GM12878 (cell line): ENCODE data around the gene EPAS1. TPM values are rescaled to one million over a fixed set of nuclear protein-coding genes. Genes with fewer than 3 reads are reported as not detected.

ENCODE experiments used
- ATAC-seq: fragments of 200-7000 bp; cut with Tn5 transposase; 3 replicates; pipeline ENCODE4 v1.9.1; 2020; ENCODE audit warnings: mild to moderate bottlenecking, moderate library complexity
- BruUV-seq: library from RNA; stranded (reverse); fragments of 400-500 nt; replicated peaks from 2 replicates; lab custom pipeline; 2021; lab: Mats Ljungman, UMichigan
- CTCF ChIA-PET: fragments of 300-600 bp; sonication (Branson Sonifier 250); formaldehyde crosslinking; extraction: SDS; loops from one replicate; lab custom pipeline; 2021; ENCODE audit warnings: inconsistent platforms; lab: Yijun Ruan, JAX
- POLR2A ChIA-PET: fragments of 350-600 bp; formaldehyde crosslinking; extraction: SDS; loops from one replicate; lab custom pipeline; 2021; ENCODE audit warnings: inconsistent platforms; lab: Charles Lee
- RAD21 ChIA-PET: fragments of 300-600 bp; sonication (Branson Sonifier 250); formaldehyde crosslinking; loops from one replicate; lab custom pipeline; 2023; ENCODE audit warnings: antibody characterized with exemption; ENCODE audit not compliant: unreplicated experiment; lab: Charles Lee
- SMC1A ChIA-PET: fragments of 300-600 bp; sonication (Branson Sonifier 250); formaldehyde crosslinking; loops from one replicate; lab custom pipeline; 2023; ENCODE audit not compliant: unreplicated experiment, uncharacterized antibody; lab: Charles Lee
- DNase-seq: peaks from one replicate; pipeline ENCODE4 v3.0.0-alpha.2; 2011; ENCODE audit warnings: low read depth, low spot score
- FAIRE-seq: peaks from 3 replicates; lab custom pipeline; 2011; peaks lifted over from hg19 to GRCh38; lab: Jason Lieb, UNC
- H2AFZ ChIP-seq: 2 replicates; pipeline ENCODE4 v1.6.0; 2011; ENCODE audit warnings: low read depth, low read length, control low read depth; ENCODE audit not compliant: control insufficient read depth
- H3K27ac ChIP-seq: 2 replicates; pipeline ENCODE4 v1.5.1; 2011; ENCODE audit warnings: control low read depth; ENCODE audit not compliant: control insufficient read depth, insufficient read depth
- H3K27me3 ChIP-seq, 2 experiments: replicated peaks in 1 of 2; 2 replicates each; pipeline versions ENCODE4 v1.6.0 to v1.6.1; 2011; ENCODE audit warnings: low read length in 1 of 2; ENCODE audit not compliant: control insufficient read depth in 2 of 2, insufficient read depth in 2 of 2
- H3K36me3 ChIP-seq, 2 experiments: 2 replicates each; pipeline ENCODE4 v1.5.1; 2011; ENCODE audit warnings: low read length in 1 of 2; ENCODE audit not compliant: control insufficient read depth in 2 of 2, insufficient read depth in 2 of 2
- H3K4me1 ChIP-seq: 2 replicates; pipeline ENCODE4 v1.6.1; 2011; ENCODE audit warnings: mild to moderate bottlenecking, low read length, moderate library complexity, mixed read lengths; ENCODE audit not compliant: control insufficient read depth, insufficient read depth
- H3K4me2 ChIP-seq: 2 replicates; pipeline ENCODE4 v1.6.0; 2011; ENCODE audit warnings: control low read depth; ENCODE audit not compliant: control insufficient read depth, insufficient read depth
- H3K4me3 ChIP-seq: fragments of 200-600 bp; sonication (generic); 2 replicates; pipeline ENCODE4 v1.5.1; 2016
- H3K79me2 ChIP-seq: 2 replicates; pipeline ENCODE4 v1.6.0; 2011; ENCODE audit warnings: low read length; ENCODE audit not compliant: control insufficient read depth, insufficient read depth
- H3K9ac ChIP-seq: 2 replicates; pipeline ENCODE4 v1.8.0; 2011; ENCODE audit warnings: low read length, control low read depth, mixed read lengths; ENCODE audit not compliant: control insufficient read depth, insufficient read depth
- H3K9me3 ChIP-seq: replicated peaks from 3 replicates; pipeline ENCODE4 v1.5.1; 2011; ENCODE audit warnings: mild to moderate bottlenecking, low read length; ENCODE audit not compliant: control insufficient read depth, insufficient read depth
- H4K20me1 ChIP-seq: 2 replicates; pipeline ENCODE4 v1.6.0; 2011; ENCODE audit not compliant: control insufficient read depth, insufficient read depth
- BACH1 ChIP-seq: fragments of 450-650 bp; IDR thresholded peaks from 2 replicates; pipeline ENCODE4 v1.6.1; 2017; ENCODE audit warnings: mild to moderate bottlenecking, borderline replicate concordance
- BRCA1 ChIP-seq: IDR thresholded peaks from 2 replicates; pipeline ENCODE4 v1.6.1; 2011; ENCODE audit warnings: low read depth, low read length, improper control_type of control experiment
- HDGF ChIP-seq: fragments of 450-650 bp; IDR thresholded peaks from 2 replicates; pipeline ENCODE4 v1.6.1; 2016; ENCODE audit warnings: antibody characterized with exemption
- KDM1A ChIP-seq: fragments of 200-600 bp; sonication (generic); IDR thresholded peaks from 2 replicates; pipeline ENCODE4 v1.6.1; 2016; ENCODE audit warnings: borderline replicate concordance
- LARP7 ChIP-seq: fragments of 450-650 bp; IDR thresholded peaks from 2 replicates; pipeline ENCODE4 v1.6.1; 2017; ENCODE audit warnings: mild to moderate bottlenecking
- MTA2 ChIP-seq: fragments of 450-650 bp; IDR thresholded peaks from 2 replicates; pipeline ENCODE4 v1.6.1; 2016; ENCODE audit warnings: low read depth, mild to moderate bottlenecking, moderate library complexity
- MYB ChIP-seq: fragments of 150-350 bp; IDR thresholded peaks from 2 replicates; pipeline ENCODE4 v1.6.1; 2014; ENCODE audit warnings: mild to moderate bottlenecking, low read depth, low read length, borderline replicate concordance
- NFIC ChIP-seq: IDR thresholded peaks from 2 replicates; pipeline ENCODE4 v1.6.1; 2012; ENCODE audit warnings: low read depth, mild to moderate bottlenecking, inconsistent platforms, low read length, moderate library complexity
- NFYB ChIP-seq: IDR thresholded peaks from 2 replicates; pipeline ENCODE4 v1.6.1; 2011; ENCODE audit warnings: low read depth, mild to moderate bottlenecking, low read length, improper control_type of control experiment, moderate library complexity; ENCODE audit not compliant: insufficient read depth
- POLR2AphosphoS2 ChIP-seq: IDR thresholded peaks from 2 replicates; pipeline ENCODE4 v1.6.1; 2011; ENCODE audit warnings: low read depth, mild to moderate bottlenecking, low read length, improper control_type of control experiment, moderate library complexity
- RFX5 ChIP-seq: IDR thresholded peaks from 2 replicates; pipeline ENCODE4 v1.6.1; 2011; ENCODE audit warnings: low read depth, low read length, improper control_type of control experiment
- STAT1 ChIP-seq: fragments of 450-650 bp; conservative IDR thresholded peaks from 2 replicates; pipeline ENCODE4 v1.6.1; 2014; ENCODE audit warnings: antibody characterized with exemption, mild to moderate bottlenecking
- WGBS: methylation state at CpG from one replicate; pipeline ENCODE4 v1.1.6; 2016; ENCODE audit warnings: low lambda C conversion rate; ENCODE audit not compliant: insufficient replicate concordance, insufficient coverage; ENCODE audit errors: missing lambda C conversion rate; 5-methylcytosine and 5-hydroxymethylcytosine counted together
- in situ Hi-C: fragments of 300-500 bp; cut with MboI; formaldehyde crosslinking; loops from 9 replicates; pipeline ENCODE4 v1.14.3; 2018; ENCODE audit warnings: mixed read lengths
- intact Hi-C: fragments of 100-400 bp; cut with micrococcal nuclease; formaldehyde crosslinking; loops from one replicate; pipeline ENCODE4 v1.14.2; 2022; ENCODE audit not compliant: unreplicated experiment
- polyA plus RNA-seq, 11 experiments: library from polyadenylated mRNA; depleted of rRNA in 4 of 11; unstranded in 6 of 11; stranded (reverse) in 5 of 11; fragments of >200 nt; fragmentation: Nextera tagmentation in 4 of 11; fragmentation: Illumina TruSeq in 1 of 11; extraction: Ambion mirVana in 4 of 11; extraction: Trizol in 1 of 11; gene quantifications; 1 replicate in 1 of 11; 2 replicates in 10 of 11; pipeline versions ENCODE4 v1.2.1 to v1.2.3, GENCODE V29; 2011 to 2016; ENCODE audit warnings: inconsistent platforms in 2 of 11, missing spikeins in 2 of 11, low read depth in 1 of 11
- total RNA-seq, 4 experiments: library from RNA; depleted of rRNA in 3 of 4; stranded (reverse); fragments of >200 nt in 3 of 4; fragmentation: Illumina TruSeq in 1 of 4; extraction: Trizol in 1 of 4; gene quantifications; 2 replicates each; pipeline versions ENCODE4 v1.2.1 to v1.2.3, GENCODE V29; 2013 to 2021
- TF ChIP-seq, protein P1 (sequence below): fragments of 450-650 bp; IDR thresholded peaks from 2 replicates; pipeline ENCODE4 v1.6.1; 2016; ENCODE audit warnings: mild to moderate bottlenecking
- TF ChIP-seq, protein P2 (sequence below): fragments of 450-650 bp; IDR thresholded peaks from 2 replicates; pipeline ENCODE4 v1.6.1; 2017; ENCODE audit warnings: low read depth, mild to moderate bottlenecking, moderate library complexity
- TF ChIP-seq, protein P3 (sequence below), 3 experiments: IDR thresholded peaks in 2 of 3; conservative IDR thresholded peaks in 1 of 3; 2 replicates each; pipeline ENCODE4 v1.5.1; 2011; ENCODE audit warnings: low read depth in 3 of 3, low read length in 3 of 3, mild to moderate bottlenecking in 3 of 3, control low read depth in 2 of 3, moderate library complexity in 2 of 3, inconsistent platforms in 1 of 3, mixed read lengths in 1 of 3; ENCODE audit not compliant: control insufficient read depth in 2 of 3, insufficient read depth in 1 of 3; ENCODE audit errors: extremely low read depth in 1 of 3
- TF ChIP-seq, protein P4 (sequence below): fragments of 450-650 bp; IDR thresholded peaks from 2 replicates; pipeline ENCODE4 v1.6.1; 2017; ENCODE audit warnings: antibody characterized with exemption, mild to moderate bottlenecking, moderate library complexity

The EPAS1 gene
- total and polyA plus RNA-seq, 10 of the 15 experiments (the other 5 are each of a cell fraction or from before 2014, with no cell fraction given) = 0.11 to 22.0 (median 1.3) TPM; not detected in 1

DNA sequence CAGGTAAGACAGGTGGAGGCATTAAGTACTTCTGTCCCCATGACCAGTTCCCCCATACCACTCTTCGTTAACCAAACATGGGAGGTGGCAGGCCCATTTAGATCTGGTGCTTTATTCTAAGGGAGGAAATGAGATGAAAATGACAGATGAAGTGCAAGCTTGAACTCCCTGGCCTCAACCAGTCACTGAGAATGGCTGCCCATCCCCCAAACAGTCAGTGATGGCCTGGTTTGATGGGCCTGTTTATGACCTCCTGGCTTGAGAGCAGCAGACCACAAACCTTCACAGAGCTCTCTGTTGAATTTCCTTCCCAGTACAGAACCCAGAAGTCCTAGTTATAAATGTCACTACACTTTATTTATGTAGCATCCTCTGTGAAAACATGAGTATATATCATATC lies 31.1 kb downstream of the EPAS1 start:
- DNase-seq = no peak
- H3K79me2 ChIP-seq = no peaks in the 10 kb centered on the region
- H3K27ac ChIP-seq = no peak overlapping the region
- no peaks in the 10 kb centered on the region for H4K20me1 ChIP-seq
- no peaks in the 10 kb centered on the region for H3K27me3 ChIP-seq
- H3K36me3 ChIP-seq = no peaks in the 10 kb centered on the region
- H3K4me2 ChIP-seq = no peak overlapping the region
- intact Hi-C loops (no loop called here), in situ Hi-C loops (no loop called here)
- no peaks in the 10 kb centered on the region for H3K9me3 ChIP-seq
- no peaks in the 10 kb centered on the region for H3K4me1 ChIP-seq
- H3K4me3 ChIP-seq = no peak overlapping the region
- RAD21 ChIA-PET = interaction anchor here (0.5 to 1.8 kb wide), 2 partner anchors 9 to 268 kb away, joined by 3 to 5 read pairs; no protein-coding TSS in a partner anchor
- SMC1A ChIA-PET = interaction anchor here (1.3 to 2.9 kb wide), 5 partner anchors 10 to 97 kb away, joined by 3 to 11 read pairs (median 3); no protein-coding TSS in a partner anchor
- no peak for ATAC-seq
- no peak overlapping the region for H2AFZ ChIP-seq
- no TSS peak for BruUV-seq
- CTCF ChIA-PET = interaction anchor here (0.8 to 2.5 kb wide), 5 partner anchors 10 to 266 kb away, joined by 3 to 18 read pairs (median 4); no protein-coding TSS in a partner anchor
- POLR2A ChIA-PET = no interaction called here
- FAIRE-seq = no peak
- 26% methylated on average over 1 of the region's 1 CpG for WGBS
- no peak overlapping the region for H3K9ac ChIP-seq
- TF ChIP-seq MYB = no peak
- TF ChIP-seq POLR2AphosphoS2 = no peak
- no peak for TF ChIP-seq LARP7
- TF ChIP-seq KDM1A = no peak
- no peak for TF ChIP-seq HDGF
- TF ChIP-seq, protein P1, sequence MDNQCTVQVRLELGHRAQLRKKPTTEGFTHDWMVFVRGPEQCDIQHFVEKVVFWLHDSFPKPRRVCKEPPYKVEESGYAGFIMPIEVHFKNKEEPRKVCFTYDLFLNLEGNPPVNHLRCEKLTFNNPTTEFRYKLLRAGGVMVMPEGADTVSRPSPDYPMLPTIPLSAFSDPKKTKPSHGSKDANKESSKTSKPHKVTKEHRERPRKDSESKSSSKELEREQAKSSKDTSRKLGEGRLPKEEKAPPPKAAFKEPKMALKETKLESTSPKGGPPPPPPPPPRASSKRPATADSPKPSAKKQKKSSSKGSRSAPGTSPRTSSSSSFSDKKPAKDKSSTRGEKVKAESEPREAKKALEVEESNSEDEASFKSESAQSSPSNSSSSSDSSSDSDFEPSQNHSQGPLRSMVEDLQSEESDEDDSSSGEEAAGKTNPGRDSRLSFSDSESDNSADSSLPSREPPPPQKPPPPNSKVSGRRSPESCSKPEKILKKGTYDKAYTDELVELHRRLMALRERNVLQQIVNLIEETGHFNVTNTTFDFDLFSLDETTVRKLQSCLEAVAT = no peak
- TF ChIP-seq, protein P2, sequence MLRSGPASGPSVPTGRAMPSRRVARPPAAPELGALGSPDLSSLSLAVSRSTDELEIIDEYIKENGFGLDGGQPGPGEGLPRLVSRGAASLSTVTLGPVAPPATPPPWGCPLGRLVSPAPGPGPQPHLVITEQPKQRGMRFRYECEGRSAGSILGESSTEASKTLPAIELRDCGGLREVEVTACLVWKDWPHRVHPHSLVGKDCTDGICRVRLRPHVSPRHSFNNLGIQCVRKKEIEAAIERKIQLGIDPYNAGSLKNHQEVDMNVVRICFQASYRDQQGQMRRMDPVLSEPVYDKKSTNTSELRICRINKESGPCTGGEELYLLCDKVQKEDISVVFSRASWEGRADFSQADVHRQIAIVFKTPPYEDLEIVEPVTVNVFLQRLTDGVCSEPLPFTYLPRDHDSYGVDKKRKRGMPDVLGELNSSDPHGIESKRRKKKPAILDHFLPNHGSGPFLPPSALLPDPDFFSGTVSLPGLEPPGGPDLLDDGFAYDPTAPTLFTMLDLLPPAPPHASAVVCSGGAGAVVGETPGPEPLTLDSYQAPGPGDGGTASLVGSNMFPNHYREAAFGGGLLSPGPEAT = no peak
- TF ChIP-seq STAT1 = no peak
- no peak for TF ChIP-seq MTA2
- no peak for TF ChIP-seq BRCA1
- TF ChIP-seq, protein P3, sequence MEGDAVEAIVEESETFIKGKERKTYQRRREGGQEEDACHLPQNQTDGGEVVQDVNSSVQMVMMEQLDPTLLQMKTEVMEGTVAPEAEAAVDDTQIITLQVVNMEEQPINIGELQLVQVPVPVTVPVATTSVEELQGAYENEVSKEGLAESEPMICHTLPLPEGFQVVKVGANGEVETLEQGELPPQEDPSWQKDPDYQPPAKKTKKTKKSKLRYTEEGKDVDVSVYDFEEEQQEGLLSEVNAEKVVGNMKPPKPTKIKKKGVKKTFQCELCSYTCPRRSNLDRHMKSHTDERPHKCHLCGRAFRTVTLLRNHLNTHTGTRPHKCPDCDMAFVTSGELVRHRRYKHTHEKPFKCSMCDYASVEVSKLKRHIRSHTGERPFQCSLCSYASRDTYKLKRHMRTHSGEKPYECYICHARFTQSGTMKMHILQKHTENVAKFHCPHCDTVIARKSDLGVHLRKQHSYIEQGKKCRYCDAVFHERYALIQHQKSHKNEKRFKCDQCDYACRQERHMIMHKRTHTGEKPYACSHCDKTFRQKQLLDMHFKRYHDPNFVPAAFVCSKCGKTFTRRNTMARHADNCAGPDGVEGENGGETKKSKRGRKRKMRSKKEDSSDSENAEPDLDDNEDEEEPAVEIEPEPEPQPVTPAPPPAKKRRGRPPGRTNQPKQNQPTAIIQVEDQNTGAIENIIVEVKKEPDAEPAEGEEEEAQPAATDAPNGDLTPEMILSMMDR (IDR thresholded peaks at IDR 0.05 in 2 of 3, conservative IDR thresholded peaks at IDR 0.05 in 1 of 3; ENCODE audit: control insufficient read depth in 2 of 3, extremely low read depth in 1 of 3, insufficient read depth in 1 of 3, low read depth in 3 of 3, low read length in 3 of 3) = no peak
- TF ChIP-seq, protein P4, sequence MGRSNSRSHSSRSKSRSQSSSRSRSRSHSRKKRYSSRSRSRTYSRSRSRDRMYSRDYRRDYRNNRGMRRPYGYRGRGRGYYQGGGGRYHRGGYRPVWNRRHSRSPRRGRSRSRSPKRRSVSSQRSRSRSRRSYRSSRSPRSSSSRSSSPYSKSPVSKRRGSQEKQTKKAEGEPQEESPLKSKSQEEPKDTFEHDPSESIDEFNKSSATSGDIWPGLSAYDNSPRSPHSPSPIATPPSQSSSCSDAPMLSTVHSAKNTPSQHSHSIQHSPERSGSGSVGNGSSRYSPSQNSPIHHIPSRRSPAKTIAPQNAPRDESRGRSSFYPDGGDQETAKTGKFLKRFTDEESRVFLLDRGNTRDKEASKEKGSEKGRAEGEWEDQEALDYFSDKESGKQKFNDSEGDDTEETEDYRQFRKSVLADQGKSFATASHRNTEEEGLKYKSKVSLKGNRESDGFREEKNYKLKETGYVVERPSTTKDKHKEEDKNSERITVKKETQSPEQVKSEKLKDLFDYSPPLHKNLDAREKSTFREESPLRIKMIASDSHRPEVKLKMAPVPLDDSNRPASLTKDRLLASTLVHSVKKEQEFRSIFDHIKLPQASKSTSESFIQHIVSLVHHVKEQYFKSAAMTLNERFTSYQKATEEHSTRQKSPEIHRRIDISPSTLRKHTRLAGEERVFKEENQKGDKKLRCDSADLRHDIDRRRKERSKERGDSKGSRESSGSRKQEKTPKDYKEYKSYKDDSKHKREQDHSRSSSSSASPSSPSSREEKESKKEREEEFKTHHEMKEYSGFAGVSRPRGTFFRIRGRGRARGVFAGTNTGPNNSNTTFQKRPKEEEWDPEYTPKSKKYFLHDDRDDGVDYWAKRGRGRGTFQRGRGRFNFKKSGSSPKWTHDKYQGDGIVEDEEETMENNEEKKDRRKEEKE = no peak
- no peak for TF ChIP-seq BACH1
- TF ChIP-seq NFYB = no peak
- no peak for TF ChIP-seq NFIC
- no peak for TF ChIP-seq RFX5
